ENCODE data around the gene COX6B1.
"Not testable (repeated sequence)": the region's sequence is repeated elsewhere in the genome, so short reads cannot be mapped to it uniquely, and the experiment has no call there.

Gene COX6B1, protein sequence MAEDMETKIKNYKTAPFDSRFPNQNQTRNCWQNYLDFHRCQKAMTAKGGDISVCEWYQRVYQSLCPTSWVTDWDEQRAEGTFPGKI

DNA sequence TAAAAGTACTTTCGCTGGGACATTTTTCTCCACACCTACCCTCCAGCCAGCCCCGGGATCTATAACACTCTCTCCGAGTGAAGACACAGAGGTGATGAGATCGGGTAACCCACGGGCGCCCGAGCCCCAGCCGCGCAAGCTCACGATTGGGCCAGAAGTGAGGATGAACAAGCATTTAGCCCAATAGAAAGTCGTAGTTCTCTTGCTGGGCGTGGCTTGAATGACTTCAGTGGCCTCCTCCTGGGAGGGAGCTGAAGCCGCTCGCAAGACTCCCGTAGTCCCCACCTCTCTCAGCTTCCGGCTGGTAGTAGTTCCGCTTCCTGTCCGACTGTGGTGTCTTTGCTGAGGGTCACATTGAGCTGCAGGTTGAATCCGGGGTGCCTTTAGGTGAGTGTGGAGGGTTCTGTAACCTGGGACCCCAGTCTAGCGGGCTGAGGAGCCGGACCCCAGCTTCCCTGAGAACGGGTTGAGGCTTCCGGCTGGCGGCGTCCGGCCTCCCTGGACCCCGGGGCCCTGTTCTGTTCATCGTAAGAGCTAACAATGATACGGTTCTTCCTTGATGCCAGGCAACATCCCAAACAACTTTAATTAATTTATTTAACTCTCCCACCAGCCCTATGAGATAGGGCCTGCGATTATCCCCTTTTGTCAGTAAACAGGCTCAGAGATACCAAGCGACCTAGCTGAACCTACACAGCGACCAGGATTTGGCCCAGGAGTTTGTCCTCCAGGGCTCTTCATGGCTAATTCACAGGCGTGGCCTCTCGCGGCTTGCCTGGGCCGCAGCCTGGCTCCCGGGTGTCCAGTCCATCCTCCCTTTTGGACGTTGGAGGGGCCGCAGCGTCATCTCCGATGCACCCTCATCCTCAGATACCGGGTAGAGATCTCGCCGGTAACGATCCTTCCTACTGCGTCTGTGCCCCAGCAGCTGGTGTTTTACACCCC lies at the start of gene COX6B1:
Gene COX6B1 (plus strand): TSS at position 307 of the 945 bp plus-strand sequence. CDS start 2,921 bp downstream, outside the sequence.
- FAIRE-seq = no peak

DNA sequence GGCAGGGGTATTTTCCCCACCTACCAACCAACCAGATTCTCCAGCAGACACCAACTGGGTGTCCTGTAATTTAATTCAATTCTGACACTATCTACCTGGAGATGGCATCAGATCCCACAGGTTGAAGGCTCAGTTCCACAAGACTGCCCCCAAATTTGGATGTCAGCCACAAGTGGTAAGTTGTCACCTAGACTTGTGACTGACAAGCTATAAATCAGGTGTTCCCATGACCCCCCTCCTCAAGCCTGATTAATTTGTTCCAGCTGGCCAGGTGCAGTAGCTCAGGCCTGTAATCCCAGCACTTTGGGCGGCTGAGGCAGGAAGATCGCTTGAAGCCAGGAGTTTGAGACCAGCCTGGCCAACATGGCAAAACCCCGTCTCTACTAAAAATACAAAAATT lies 46.2 kb upstream of the COX6B1 start:
- FAIRE-seq = no peak
- no peak for DNase-seq (ENCODE audit: low spot score)

More for the DNA sequence above, at the start of gene COX6B1:
- DNase-seq (ENCODE audit: low spot score) = peak; percentile 97

DNA sequence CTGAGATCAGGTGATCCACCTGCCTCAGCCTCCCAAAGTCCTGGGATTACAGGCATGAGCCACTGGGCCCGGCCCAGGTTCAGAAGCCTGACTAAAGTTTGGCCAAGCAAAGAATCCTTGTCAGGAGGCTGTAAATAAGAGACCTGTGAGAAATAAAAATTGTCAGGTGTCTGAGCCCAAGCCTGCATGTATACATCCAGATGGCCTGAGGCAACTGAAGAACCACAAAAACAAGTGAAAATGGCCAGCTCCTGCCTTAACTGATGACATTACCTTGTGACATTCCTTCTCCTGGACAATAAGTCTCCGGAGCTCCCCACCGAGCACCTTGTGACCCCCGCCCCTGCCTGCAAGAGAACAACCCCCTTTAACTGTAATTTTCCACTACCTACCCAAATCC lies 43.7 kb upstream of the COX6B1 start:
- not testable (repeated sequence) for DNase-seq (ENCODE audit: low spot score)

DNA sequence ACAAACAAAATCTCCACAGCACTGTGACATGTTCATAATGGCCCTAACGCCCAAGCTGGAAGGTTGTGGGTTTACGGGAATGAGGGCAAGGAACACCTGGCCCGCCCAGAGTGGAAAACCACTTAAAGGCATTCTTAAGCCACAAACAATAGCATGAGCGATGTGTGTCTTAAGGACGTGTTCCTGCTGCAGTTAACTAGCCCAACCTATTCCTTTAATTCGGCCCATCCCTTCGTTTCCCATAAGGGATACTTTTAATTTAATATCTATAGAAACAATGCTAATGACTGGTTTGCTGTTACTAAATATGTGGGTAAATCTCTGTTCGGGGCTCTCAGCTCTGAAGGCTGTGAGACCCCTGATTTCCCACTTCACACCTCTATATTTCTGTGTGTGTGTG lies 41.0 kb upstream of the COX6B1 start:
- FAIRE-seq; DNase-seq (ENCODE audit: low spot score): not testable (repeated sequence)

More for the DNA sequence above, 43.7 kb upstream of the COX6B1 start:
- not testable (repeated sequence) for FAIRE-seq

DNA sequence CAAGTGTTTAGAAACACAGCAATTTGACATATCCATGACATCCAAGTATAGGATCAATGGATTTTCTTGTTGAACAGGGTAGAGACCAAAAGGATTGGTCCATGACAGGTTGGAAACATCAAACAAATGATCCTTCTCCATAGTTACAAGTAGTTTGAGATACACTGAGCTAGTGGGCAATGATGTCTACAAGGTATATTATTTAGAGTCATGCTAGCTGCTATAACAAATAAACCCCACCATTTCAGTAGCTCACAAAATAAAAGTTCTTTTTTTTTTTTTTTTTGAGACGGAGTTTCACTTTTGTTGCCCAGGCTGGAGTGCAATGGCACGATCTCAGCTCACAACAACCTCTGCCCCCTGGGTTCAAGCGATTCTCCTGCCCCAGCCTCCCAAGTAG lies 40.5 kb upstream of the COX6B1 start:
- FAIRE-seq = no peak
- no peak for DNase-seq (ENCODE audit: low spot score)

DNA sequence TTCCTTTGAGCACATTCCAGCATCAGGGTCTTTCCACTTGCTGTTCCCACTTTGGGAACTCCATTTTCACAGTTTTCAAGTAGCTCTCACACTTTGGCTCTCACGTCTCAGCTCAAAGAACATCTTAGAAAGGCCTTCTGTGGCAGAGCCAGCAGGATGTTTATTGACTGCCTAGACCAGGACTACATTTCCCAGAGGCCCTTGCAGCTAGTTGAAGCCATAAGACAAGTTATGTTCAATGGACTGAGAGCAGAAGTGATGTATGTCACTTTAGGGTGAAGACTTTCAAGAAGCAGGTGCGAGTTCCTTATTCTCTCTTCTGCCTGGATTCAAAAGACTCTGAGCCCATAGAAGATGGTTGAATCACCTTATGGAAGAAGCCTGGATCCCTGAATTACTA lies 39.9 kb upstream of the COX6B1 start:
- FAIRE-seq = no peak

DNA sequence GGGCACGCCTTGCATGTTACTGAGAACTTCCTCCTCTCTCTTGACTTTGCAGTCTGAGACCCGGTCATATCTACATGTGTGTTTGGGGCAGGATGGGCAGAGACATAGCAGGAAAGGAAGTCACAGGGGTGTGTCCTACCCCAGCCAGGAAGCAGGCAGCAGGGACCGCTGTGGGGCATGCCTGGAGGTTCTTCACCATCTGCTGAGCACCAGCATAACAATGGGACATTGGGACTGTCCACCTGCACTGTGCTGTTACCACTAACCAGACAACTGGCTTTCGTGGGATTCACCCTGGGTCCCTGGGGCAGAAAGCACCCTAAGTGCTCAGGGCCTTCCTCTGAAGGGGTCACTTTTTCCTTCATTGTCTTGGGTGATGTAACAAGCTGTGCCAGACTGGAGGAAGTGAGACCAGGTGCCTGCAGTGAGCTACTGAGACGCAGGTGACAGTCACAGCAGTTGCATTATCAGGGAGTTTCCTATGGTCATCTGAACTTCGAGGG lies 38.2 kb upstream of the COX6B1 start:
- FAIRE-seq = no peak
- no peak for DNase-seq (ENCODE audit: low spot score)

More for the DNA sequence above, 39.9 kb upstream of the COX6B1 start:
- no peak for DNase-seq (ENCODE audit: low spot score)

DNA sequence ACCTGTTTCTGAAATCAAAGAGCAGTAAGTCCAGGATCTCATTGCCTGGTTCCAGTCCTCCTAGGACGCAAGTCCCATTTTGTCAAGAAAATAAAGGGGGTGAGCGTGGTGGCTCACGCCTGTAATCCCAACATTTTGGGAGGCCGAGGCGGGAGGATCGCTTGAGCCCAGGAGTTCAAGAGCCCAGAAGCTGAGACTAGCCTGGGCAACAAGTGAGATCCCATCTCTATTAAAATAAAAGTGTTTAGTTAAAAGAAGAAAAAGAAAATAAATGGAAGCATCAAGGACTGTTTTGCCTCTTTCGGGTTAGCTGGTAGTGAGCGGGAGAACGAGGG lies 35.9 kb upstream of the COX6B1 start:
- DNase-seq (ENCODE audit: low spot score) = no peak
- FAIRE-seq = no peak

DNA sequence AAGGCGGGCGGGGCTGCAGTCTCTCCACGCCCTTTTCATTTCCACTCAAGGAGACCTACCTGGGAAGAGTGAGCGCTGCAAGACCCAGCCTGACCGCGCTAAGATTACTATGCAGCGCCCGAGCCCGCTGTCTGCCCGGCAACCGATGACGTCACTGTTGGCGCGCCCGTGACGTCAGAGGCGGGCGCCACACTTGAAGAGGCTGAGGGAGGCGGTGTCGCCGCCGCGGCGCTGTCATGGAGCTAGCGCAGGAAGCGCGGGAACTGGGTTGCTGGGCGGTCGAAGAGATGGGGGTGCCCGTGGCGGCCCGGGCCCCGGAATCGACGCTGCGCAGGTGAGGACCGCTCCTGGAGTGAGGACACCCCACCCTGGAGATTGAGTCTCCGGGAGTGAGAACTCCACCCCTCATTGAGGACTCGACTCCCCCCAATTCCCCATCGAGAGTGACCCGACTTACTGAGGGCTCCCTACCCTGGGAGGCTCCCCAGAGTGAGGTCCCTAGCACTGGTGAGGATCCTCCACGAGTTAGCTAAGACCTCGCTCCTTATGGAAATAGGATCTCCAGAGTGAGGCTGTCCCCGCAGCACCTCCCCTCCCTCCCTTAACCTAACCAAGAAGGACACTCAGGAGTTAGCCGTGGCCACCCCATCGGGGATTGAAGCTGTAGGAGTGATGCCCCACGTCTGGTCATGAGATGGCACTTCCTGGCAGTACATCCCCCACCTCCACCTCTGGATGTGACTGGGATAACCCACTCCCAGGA lies 35.4 kb upstream of the COX6B1 start, which contains the start of gene HAUS5:
Gene HAUS5 (plus strand): TSS at position 177 of the 763 bp plus-strand sequence. CDS start 60 bp downstream, at position 237.
- FAIRE-seq = peak; percentile 96
- DNase-seq (ENCODE audit: low spot score) = peak; percentile 97

DNA sequence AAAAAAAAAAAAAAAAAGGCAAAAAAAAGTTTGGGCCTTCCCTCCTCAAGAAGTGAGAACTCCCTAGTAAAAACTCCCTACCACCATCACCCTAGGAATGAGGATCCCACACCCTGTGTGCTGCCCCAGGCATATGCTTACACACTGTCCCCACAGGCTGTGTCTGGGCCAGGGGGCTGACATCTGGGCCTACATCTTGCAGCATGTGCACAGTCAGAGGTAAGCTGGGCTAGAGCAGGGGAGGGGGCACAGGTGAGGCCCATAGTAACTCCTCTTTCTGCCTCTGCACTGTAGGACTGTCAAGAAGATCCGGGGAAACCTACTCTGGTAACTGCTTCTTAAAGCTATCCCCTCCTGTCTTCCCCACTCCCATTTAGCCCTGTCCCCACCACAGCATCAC lies 34.5 kb upstream of the COX6B1 start:
- FAIRE-seq (no peak), DNase-seq (ENCODE audit: low spot score) (no peak)

DNA sequence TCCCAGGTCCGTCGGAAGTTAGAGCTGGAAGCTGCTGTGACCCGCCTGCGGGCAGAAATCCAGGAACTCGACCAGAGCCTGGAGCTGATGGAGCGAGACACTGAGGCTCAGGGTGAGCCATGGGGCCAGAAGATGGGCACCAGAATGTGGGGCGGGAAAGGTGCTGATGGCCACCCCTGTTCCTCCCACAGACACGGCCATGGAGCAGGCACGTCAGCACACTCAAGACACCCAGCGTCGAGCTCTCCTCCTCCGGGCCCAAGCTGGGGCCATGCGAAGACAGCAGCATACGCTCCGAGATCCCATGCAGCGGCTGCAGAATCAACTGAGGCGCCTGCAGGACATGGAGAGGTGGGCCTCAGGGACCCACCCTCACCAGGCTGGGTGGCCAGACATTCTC lies 33.1 kb upstream of the COX6B1 start:
- no peak for FAIRE-seq

DNA sequence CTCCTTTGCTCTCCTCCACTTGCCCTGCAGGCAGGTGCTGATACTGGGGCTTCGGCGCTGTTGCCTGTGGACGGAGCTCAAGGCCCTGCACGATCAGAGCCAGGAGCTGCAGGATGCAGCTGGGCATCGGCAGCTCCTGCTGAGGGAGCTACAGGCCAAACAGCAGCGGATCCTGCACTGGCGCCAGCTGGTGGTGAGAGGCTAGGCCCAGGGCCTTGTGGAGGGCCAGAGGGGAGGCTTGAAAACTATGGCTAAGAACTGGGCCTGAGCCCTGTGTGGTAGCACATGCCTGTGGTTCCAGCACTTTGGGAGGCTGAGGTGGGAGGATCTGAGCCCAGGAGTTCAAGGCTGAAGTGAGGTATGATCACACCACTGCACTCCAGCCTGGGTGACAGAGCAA lies 29.3 kb upstream of the COX6B1 start:
- FAIRE-seq = no peak
- DNase-seq (ENCODE audit: low spot score) = no peak

More for the DNA sequence above, 33.1 kb upstream of the COX6B1 start:
- DNase-seq (ENCODE audit: low spot score) = no peak

DNA sequence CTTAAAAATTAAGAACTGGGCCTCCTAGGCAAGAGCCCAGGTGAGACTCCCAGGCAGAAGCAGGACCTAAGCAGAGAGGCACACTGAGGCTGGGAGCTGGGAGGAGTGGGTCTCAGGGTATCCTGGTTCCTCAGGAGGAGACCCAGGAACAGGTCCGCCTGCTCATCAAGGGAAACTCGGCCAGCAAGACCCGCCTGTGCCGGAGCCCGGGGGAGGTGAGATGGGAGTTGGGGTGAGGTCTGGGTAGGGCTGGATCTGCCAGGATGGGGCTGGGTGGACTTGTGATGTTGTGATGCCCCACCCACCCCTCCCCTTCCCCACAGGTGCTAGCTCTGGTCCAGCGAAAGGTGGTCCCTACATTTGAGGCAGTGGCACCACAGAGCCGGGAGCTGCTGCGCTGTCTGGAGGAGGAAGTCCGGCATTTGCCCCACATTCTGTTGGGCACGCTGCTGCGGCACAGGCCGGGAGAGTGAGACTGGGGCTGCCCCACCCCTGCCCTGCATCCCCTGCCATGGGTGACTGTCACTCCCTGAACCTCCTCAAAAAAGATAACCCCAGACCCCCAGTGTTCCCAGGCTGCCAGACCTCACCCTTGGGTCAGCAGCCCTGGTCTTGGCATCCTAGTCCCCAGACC lies 28.7 kb upstream of the COX6B1 start:
- FAIRE-seq (no peak), DNase-seq (ENCODE audit: low spot score) (no peak)

DNA sequence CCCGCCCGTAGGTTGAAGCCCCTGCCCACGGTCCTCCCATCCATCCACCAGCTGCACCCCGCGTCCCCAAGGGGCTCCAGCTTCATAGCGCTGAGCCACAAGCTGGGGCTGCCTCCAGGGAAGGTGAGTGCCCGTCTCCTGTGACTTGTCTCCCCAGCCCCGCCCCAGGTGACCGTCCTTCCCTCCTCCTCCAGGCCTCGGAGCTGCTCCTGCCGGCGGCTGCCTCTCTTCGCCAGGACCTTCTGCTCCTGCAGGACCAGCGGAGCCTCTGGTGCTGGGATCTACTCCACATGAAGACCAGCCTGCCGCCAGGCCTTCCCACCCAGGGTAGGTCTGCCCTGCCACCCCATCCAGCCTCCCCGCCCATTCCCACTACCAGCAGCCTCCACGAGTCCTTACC lies 28.1 kb upstream of the COX6B1 start:
- FAIRE-seq (no peak), DNase-seq (ENCODE audit: low spot score) (no peak)

DNA sequence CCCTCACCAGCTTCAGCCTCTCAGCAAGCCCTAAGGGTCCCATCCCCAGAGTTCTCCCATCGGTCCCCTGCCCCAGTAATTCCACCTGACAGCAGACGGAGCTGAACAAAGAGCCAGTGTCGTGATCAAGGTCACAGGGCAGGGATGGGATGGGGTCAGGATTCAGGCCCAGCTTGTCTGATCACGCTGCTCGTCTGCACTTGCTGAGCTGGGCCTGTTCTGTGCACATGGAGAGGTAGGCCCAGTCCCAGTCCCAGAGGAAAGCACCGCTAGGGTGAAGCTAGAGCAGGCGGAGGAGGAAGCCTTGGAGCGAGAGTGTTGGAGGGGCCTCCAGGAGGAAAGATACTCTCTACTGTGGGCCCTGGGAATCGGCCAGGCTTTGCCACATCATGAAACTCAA lies 26.4 kb upstream of the COX6B1 start:
- no peak for FAIRE-seq
- no peak for DNase-seq (ENCODE audit: low spot score)

DNA sequence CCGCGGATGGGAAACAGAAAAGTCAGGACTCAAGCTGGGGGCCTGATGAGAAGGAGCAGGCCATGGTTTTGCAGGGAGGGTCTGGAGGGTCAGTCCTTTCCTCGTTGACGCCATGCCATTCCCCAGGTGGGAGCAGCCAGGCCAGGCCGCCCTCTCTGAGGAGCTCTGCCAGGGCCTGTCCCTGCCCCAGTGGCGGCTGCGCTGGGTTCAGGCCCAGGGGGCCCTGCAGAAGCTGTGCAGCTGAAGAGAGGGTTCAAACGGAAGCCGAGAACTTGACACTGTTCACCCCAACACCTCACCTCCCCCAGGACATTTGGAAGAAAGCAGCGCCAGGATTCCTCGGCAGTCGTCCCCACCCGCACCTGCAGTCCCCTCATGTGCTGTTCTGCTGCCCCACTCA lies 25.4 kb upstream of the COX6B1 start:
- DNase-seq (ENCODE audit: low spot score) (no peak), FAIRE-seq (no peak)

DNA sequence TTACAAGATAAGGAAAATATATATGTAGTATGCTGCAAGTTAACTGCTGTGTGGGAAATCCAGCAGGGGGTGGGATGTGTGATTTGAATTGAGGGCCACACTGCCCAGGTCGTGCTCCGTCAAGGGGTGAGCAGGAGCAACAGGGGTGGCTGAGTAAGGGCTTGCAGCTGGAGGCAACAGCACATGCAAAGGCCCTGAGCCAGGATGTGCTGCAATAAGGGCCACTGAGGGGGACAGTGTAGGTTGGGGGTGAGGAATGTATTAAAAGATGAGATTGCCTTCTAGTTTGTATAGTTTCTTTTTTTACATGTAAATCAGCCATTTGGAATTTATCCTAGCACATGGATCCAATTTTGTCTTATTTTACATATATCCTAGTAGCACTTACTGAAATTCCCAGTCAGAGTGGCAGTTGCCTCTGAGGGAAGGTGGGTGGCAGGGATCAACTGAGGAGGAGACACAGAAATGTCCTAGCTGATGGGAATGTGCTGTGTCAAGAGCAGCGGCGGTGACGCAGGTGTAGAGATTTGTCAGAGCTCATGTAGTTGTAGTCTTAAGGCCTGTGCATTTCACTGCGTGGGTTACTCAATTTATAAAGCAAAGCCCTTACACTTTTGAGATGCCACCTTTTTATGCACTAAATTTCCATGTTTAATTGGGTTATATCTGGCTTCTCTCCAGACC lies 24.7 kb upstream of the COX6B1 start:
- DNase-seq (ENCODE audit: low spot score) (no peak), FAIRE-seq (no peak)

DNA sequence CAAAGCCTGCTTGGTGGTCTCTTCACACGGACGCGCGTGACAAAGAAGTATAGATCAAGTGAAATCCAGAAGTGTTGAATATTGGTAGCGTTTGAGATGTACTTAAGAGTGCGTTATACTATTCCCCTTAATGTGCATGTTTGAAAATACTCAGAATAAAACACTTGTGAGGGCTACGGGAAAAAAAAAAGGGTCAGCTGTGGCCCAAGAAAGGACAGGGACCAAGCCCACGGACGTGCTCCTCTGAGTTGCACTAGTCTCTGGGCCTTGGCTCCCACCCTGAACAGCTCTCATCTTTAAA lies 19.9 kb upstream of the COX6B1 start:
- DNase-seq (ENCODE audit: low spot score) (no peak), FAIRE-seq (no peak)

DNA sequence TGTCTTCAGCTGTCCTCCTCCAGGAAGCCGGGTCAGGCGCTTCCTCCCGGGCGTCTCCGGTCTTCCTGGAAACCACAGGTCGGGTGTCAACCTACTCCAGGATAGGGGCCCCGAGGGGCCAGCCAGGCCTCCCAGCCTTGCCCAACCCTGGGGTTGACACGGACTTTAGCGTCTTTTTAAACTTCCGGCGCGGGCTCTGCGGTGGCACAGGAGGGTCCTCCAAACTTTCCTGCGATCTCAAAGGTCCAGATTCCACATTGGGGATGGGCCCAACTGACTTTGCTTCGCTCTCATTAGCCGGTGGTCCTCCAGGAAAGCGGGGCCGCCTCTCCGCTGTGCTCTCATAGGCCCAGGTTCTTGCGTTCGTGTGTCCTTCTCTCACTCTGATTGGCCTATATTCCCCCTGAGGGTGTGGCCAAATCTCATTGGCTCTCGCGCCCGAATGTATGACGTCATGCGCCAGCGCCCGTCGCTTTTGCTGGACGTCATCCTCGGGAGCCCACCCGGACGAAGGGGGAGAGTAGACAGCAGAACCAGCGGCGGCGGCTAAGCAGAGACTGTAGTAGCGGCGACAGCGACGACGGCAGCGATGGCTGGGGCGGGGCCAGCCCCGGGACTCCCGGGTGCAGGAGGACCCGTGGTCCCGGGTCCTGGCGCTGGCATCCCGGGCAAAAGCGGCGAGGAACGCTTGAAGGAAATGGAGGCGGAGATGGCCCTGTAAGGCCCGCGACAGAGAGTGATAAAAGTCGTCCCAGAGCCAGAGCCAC lies 19.4 kb upstream of the COX6B1 start, which contains the start of gene RBM42:
Gene RBM42 (plus strand): TSS at position 472 of the 767 bp plus-strand sequence. CDS start 118 bp downstream, at position 590.
- DNase-seq (ENCODE audit: low spot score) (peak; percentile 99), FAIRE-seq (peak; percentile 96)

DNA sequence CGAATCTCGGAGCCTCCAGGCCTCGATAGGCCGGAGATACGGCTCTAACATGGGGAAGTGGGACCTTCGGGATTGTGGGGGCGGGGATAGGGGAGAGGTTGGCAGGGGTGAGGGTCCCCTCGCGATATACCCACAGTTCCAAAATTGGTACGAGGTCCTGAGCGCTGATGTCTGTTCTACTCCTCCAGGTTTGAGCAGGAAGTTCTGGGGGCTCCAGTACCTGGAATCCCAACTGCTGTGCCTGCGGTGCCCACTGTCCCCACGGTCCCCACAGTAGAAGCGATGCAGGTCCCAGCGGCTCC lies 18.8 kb upstream of the COX6B1 start:
- FAIRE-seq (no peak), DNase-seq (ENCODE audit: low spot score) (no peak)
